PFSK-1 (cell line): ENCODE results near the gene PEX11A.

Experiments used
- FOXP2 ChIP-seq: optimal IDR thresholded peaks from 2 replicates; pipeline ENCODE3; 2011; ENCODE audit warnings: borderline replicate concordance, control low read depth, inconsistent platforms; ENCODE audit not compliant: insufficient read depth; ENCODE audit errors: extremely low read length, extremely low read depth
- POLR2AphosphoS5 ChIP-seq: IDR thresholded peaks from 2 replicates; pipeline ENCODE4 v1.6.1; 2012; ENCODE audit warnings: low read depth, mild to moderate bottlenecking, control low read depth, low read length, moderate library complexity
- REST ChIP-seq, 2 experiments: IDR thresholded peaks; 2 replicates each; pipeline versions ENCODE4 v1.6.1 to v1.8.0; 2011 to 2012; ENCODE audit warnings: low read depth in 2 of 2, low read length in 2 of 2, control low read depth in 1 of 2, inconsistent platforms in 1 of 2, mild to moderate bottlenecking in 1 of 2, moderate library complexity in 1 of 2; ENCODE audit not compliant: insufficient read depth in 1 of 2
- SIN3A ChIP-seq: IDR thresholded peaks from 2 replicates; pipeline ENCODE4 v1.6.1; 2012; ENCODE audit warnings: mild to moderate bottlenecking, low read length, moderate library complexity, borderline replicate concordance; ENCODE audit not compliant: insufficient read depth
- TAF1 ChIP-seq: IDR thresholded peaks from 2 replicates; pipeline ENCODE4 v1.6.1; 2012; ENCODE audit warnings: low read length, control low read depth, borderline replicate concordance; ENCODE audit not compliant: insufficient read depth

PEX11A gene

GRCh38 chr15:89714775-89715174, 24.2 kb upstream of the PEX11A start:
- TF ChIP-seq TAF1 (no peak), REST (IDR thresholded peaks at IDR 0.05; ENCODE audit: insufficient read depth in 1 of 2, low read depth in 2 of 2, low read length in 2 of 2) (no peak), FOXP2 (no peak), SIN3A (no peak), POLR2AphosphoS5 (no peak)

- TF ChIP-seq FOXP2 (no peak), REST (IDR thresholded peaks at IDR 0.05; ENCODE audit: insufficient read depth in 1 of 2, low read depth in 2 of 2, low read length in 2 of 2) (no peak), POLR2AphosphoS5 (no peak), TAF1 (no peak), SIN3A (no peak)
Observed at GRCh38 chr15:89707577-89707976, 17.0 kb upstream of the PEX11A start.

- no peak for TF ChIP-seq TAF1
- TF ChIP-seq FOXP2 = no peak
- no peak for TF ChIP-seq POLR2AphosphoS5
- no peak for TF ChIP-seq REST (IDR thresholded peaks at IDR 0.05; ENCODE audit: insufficient read depth in 1 of 2, low read depth in 2 of 2, low read length in 2 of 2)
- TF ChIP-seq SIN3A = no peak
Observed at GRCh38 chr15:89704411-89704810, 13.9 kb upstream of the PEX11A start.

- TF ChIP-seq TAF1 (no peak), POLR2AphosphoS5 (no peak), FOXP2 (no peak), REST (IDR thresholded peaks at IDR 0.05; ENCODE audit: insufficient read depth in 1 of 2, low read depth in 2 of 2, low read length in 2 of 2) (no peak), SIN3A (no peak)
Observed at GRCh38 chr15:89695198-89695597, 4.6 kb upstream of the PEX11A start.

- no peak for TF ChIP-seq REST (IDR thresholded peaks at IDR 0.05; ENCODE audit: insufficient read depth in 1 of 2, low read depth in 2 of 2, low read length in 2 of 2)
- TF ChIP-seq SIN3A = no peak
- no peak for TF ChIP-seq TAF1
- TF ChIP-seq FOXP2 = no peak
- TF ChIP-seq POLR2AphosphoS5 = no peak
Observed at GRCh38 chr15:89693696-89694095, 3.1 kb upstream of the PEX11A start.
